ENCODE data around the gene HNRNPLL. TPM values are rescaled to one million over a fixed set of nuclear protein-coding genes. Genes with fewer than 3 reads are reported as not detected.

The HNRNPLL gene
- total RNA-seq, 1 experiment from 2014 or later, result 57.7 TPM

GRCh38 chr2:38605298-38605830 lies 2.6 kb upstream of the HNRNPLL start:
- H3K4me3 Mint-ChIP-seq (ENCODE audit: unreplicated experiment), result no peak overlapping the region
- no peaks in the 10 kb centered on the region for H3K9me3 Mint-ChIP-seq (ENCODE audit: unreplicated experiment)
- H3K4me1 Mint-ChIP-seq (ENCODE audit: insufficient read depth, unreplicated experiment), result peaks cover 3% of the 10 kb centered on the region
- POLR2A ChIA-PET, result interaction anchor here (0.7 to 6.3 kb wide), 7 partner anchors 10 to 720 kb away, joined by 3 to 88 read pairs (median 4); partner anchors contain the start of gene SRSF7
- no peaks in the 10 kb centered on the region for H3K36me3 Mint-ChIP-seq (ENCODE audit: insufficient read depth, unreplicated experiment)
- no peak for DNase-seq (ENCODE audit: unreplicated experiment)
- no TSS peak for BruUV-seq (replicated peaks)
- H3K27ac Mint-ChIP-seq (ENCODE audit: low read depth, unreplicated experiment), result no peak overlapping the region
- CTCF ChIA-PET, result interaction anchor here (0.8 to 9.8 kb wide), 13 partner anchors 9 to 136 kb away, joined by 3 to 85 read pairs (median 5); no protein-coding TSS in a partner anchor
- intact Hi-C loops (cut with micrococcal nuclease), result no loop called here
- H3K27me3 Mint-ChIP-seq (ENCODE audit: insufficient read depth, unreplicated experiment), result no peaks in the 10 kb centered on the region
- TF ChIP-seq, protein P1, sequence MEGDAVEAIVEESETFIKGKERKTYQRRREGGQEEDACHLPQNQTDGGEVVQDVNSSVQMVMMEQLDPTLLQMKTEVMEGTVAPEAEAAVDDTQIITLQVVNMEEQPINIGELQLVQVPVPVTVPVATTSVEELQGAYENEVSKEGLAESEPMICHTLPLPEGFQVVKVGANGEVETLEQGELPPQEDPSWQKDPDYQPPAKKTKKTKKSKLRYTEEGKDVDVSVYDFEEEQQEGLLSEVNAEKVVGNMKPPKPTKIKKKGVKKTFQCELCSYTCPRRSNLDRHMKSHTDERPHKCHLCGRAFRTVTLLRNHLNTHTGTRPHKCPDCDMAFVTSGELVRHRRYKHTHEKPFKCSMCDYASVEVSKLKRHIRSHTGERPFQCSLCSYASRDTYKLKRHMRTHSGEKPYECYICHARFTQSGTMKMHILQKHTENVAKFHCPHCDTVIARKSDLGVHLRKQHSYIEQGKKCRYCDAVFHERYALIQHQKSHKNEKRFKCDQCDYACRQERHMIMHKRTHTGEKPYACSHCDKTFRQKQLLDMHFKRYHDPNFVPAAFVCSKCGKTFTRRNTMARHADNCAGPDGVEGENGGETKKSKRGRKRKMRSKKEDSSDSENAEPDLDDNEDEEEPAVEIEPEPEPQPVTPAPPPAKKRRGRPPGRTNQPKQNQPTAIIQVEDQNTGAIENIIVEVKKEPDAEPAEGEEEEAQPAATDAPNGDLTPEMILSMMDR (IDR thresholded peaks at IDR 0.05; ENCODE audit: unreplicated experiment), result no peak

- ChIA-PET POLR2A (interaction anchor here (0.7 to 6.6 kb wide), 15 partner anchors 9 to 914 kb away, joined by 3 to 88 read pairs (median 5); partner anchors contain the start of gene SRSF7), CTCF (interaction anchor here (0.5 to 9.8 kb wide), 22 partner anchors 9 to 227 kb away, joined by 3 to 85 read pairs (median 4); partner anchors contain the start of gene ATL2)
- TF ChIP-seq, protein P1 (IDR thresholded peaks at IDR 0.05; ENCODE audit: unreplicated experiment), result peak; percentile 88
- Mint-ChIP-seq H3K27ac (ENCODE audit: low read depth, unreplicated experiment) (peak overlapping the region; percentile 94), H3K4me3 (ENCODE audit: unreplicated experiment) (peak overlapping the region; percentile 82), H3K36me3 (ENCODE audit: insufficient read depth, unreplicated experiment) (no peaks in the 10 kb centered on the region), H3K27me3 (ENCODE audit: insufficient read depth, unreplicated experiment) (no peaks in the 10 kb centered on the region), H3K9me3 (ENCODE audit: unreplicated experiment) (no peaks in the 10 kb centered on the region), H3K4me1 (ENCODE audit: insufficient read depth, unreplicated experiment) (peaks cover 10% of the 10 kb centered on the region)
- peak; percentile 78 for DNase-seq (ENCODE audit: unreplicated experiment)
- BruUV-seq (replicated peaks), result no TSS peak
- intact Hi-C loops (cut with micrococcal nuclease), result loop anchor here (1.0 kb wide), 2 partner anchors 117 to 123 kb away; no protein-coding TSS in a partner anchor
Measured at GRCh38 chr2:38603402-38604290, 918 bp upstream of the HNRNPLL start.

- POLR2A ChIA-PET, result interaction anchor here (0.6 to 6.6 kb wide), 34 partner anchors 8 to 1518 kb away, joined by 3 to 88 read pairs (median 6); partner anchors contain the start of genes GPATCH11, PRKD3, SOS1 and SRSF7
- intact Hi-C loops (cut with micrococcal nuclease), result no loop called here
- Mint-ChIP-seq H3K4me3 (ENCODE audit: unreplicated experiment) (peak overlapping the region; percentile 82), H3K9me3 (ENCODE audit: unreplicated experiment) (no peaks in the 10 kb centered on the region), H3K27me3 (ENCODE audit: insufficient read depth, unreplicated experiment) (no peaks in the 10 kb centered on the region), H3K4me1 (ENCODE audit: insufficient read depth, unreplicated experiment) (peaks cover 20% of the 10 kb centered on the region), H3K36me3 (ENCODE audit: insufficient read depth, unreplicated experiment) (no peaks in the 10 kb centered on the region), H3K27ac (ENCODE audit: low read depth, unreplicated experiment) (peak overlapping the region; percentile 94)
- DNase-seq (ENCODE audit: unreplicated experiment), result peak; percentile 33
- TF ChIP-seq, protein P1 (IDR thresholded peaks at IDR 0.05; ENCODE audit: unreplicated experiment), result no peak
- CTCF ChIA-PET, result interaction anchor here (0.7 to 9.8 kb wide), 6 partner anchors 11 to 286 kb away, joined by 3 to 85 read pairs (median 4); no protein-coding TSS in a partner anchor
- BruUV-seq (replicated peaks), result no TSS peak
Measured at GRCh38 chr2:38602136-38602731, 494 bp downstream of the HNRNPLL start.

All from MCF 10A (cell line).